AG10803 (cell line): ENCODE measurements around the gene ATPAF1.
A peak's percentile ranks its signal among the peaks of the same experiment; 100 is the strongest.

Experiments
- DNase-seq: peaks from one replicate; pipeline ENCODE4 v3.0.0; 2010; ENCODE audit warnings: low read depth
- H3K4me3 ChIP-seq: 2 replicates; pipeline ENCODE4 v1.5.1; 2011; ENCODE audit warnings: mild to moderate bottlenecking, low read length, control low read depth
- CTCF ChIP-seq: conservative IDR thresholded peaks from 2 replicates; pipeline ENCODE4 v1.5.1; 2011; ENCODE audit warnings: mild to moderate bottlenecking, low read length, control low read depth, inconsistent platforms

The ATPAF1 gene

GRCh38 chr1:46619656-46620258 lies 48.4 kb downstream of the ATPAF1 start:
- TF ChIP-seq CTCF, result no peak
- H3K4me3 ChIP-seq, result no peak overlapping the region
- DNase-seq, result no peak

DNA sequence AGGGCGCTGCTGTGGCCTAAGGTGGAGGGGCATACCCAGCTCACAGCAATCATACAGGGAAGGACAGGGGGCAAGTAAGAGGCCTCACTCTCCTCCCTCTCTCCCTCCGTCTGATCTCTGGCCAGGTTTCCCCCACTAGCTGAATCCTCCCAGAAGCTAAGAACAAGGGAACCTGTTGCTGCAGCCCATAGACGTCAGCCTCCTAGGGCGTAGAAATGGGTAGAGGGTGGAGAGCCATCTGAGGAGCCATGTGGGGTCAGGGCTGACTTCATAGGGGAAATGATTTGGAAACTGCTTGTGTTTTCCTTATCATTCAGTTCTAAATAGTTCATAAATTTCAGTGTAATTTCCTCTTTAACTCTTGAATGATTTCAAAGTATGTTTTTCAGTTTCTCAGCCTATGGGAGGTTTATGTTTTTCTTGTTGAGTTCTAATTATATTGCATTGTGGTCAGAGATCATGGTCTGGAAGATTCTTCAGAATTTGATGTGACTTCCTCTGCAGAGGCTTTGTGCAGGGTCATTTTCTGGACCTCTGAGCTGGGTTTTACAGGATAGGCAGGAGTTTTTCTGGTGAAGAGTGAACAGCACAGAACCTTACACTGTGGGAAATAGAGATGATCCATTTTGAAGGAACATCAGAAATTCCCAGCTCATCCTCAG lies 49.3 kb downstream of the ATPAF1 start:
- no peak for TF ChIP-seq CTCF
- DNase-seq, result no peak
- H3K4me3 ChIP-seq, result no peak overlapping the region

DNA sequence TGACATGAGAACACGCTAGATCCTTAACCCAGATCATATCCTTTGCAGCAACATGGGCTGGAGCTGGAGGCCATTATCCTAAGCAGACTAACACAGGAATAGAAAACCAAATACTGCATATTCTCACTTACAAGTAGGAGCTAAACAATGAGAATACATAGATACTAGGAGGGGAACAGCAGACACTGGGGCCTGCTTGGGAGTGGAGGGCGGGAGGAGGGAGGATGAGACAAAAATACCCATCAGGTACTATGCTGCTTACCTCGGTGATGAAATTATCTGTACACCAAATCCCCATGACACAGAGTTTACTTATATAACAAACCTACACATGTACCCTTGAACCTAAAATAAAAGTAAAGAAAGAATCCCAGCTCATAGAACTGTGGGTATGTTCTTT lies 50.3 kb downstream of the ATPAF1 start:
- TF ChIP-seq CTCF, result no peak
- DNase-seq, result no peak
- H3K4me3 ChIP-seq, result no peak overlapping the region

DNA sequence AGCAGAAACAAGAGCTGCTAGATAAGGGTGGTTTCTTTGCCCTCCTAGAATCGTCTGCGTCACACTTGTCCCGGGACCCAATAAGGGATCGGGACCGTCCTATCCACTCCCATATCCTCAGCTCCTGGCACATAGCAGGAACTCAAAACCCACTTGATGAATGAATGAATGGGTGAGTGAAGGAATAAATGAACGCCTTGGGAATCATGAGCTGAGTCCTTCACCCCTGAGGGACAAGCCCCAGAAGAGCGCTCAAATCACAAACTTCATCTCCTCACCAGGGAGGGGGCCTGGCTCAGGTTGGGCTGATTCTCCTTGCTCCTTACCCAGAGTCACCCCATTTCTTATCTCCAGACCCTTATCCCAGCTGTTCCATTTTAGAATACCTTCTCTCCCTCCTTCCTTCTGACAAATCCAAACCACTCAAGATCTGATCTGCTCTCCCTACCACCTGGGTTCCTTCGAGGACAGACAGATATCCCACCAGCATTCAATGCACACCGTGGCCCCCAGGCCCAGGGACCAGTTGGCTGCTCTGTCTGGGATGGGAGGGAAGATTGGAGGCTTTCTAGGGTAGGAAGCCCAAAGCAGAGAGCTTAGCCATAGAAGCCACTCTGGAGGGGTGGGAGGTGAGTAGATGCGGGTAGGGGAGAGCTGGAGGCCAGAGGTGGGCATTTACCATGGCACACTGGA lies 50.9 kb downstream of the ATPAF1 start:
- no peak for DNase-seq
- H3K4me3 ChIP-seq, result peak overlapping the region; percentile 88
- no peak for TF ChIP-seq CTCF

- no peak for TF ChIP-seq CTCF
- peak within 1 kb of the TSS; percentile 88 for H3K4me3 ChIP-seq
- peak; percentile 80 for DNase-seq
Observed at GRCh38 chr1:46616277-46617107, 51.7 kb downstream of the ATPAF1 start, which contains the start of gene MOB3C. TSS of gene MOB3C (minus strand) at chr1:46616811. CDS start at chr1:46613321, 3,490 bp downstream.

GRCh38 chr1:46615735-46616134 lies 52.4 kb downstream of the ATPAF1 start:
- peak overlapping the region; percentile 88 for H3K4me3 ChIP-seq
- no peak for TF ChIP-seq CTCF
- no peak for DNase-seq
